ENCODE results near the gene FCSK.
A peak's percentile ranks its signal among the peaks of the same experiment; 100 is the strongest.
"Not testable (repeated sequence)": the region's sequence is repeated elsewhere in the genome, so short reads cannot be mapped to it uniquely, and the experiment has no call there.

The FCSK gene
- total RNA-seq, result 12.8 to 36.1 (median 19.5) reads per million in 17 experiments

- DNase-seq, result peak; percentile 66 to 84 (median 76)
Observed at GRCh38 chr16:70454222-70455034, at the start of gene FCSK. TSS of gene FCSK (plus strand) at chr16:70454595. CDS start at chr16:70463191, 8,596 bp downstream.

- not testable (repeated sequence) for DNase-seq
Observed at GRCh38 chr16:70406104-70406503, 48.3 kb upstream of the FCSK start.

- no peak for DNase-seq
Observed at GRCh38 chr16:70407811-70408274, 46.6 kb upstream of the FCSK start.

- DNase-seq, result no peak
Observed at GRCh38 chr16:70410734-70411133, 43.7 kb upstream of the FCSK start.

GRCh38 chr16:70412385-70412784, 42.0 kb upstream of the FCSK start:
- DNase-seq, result no peak

GRCh38 chr16:70413572-70413971, 40.8 kb upstream of the FCSK start:
- DNase-seq, result not testable (repeated sequence)

- DNase-seq, result no peak
Observed at GRCh38 chr16:70416748-70417616, 37.4 kb upstream of the FCSK start.

GRCh38 chr16:70417661-70418060, 36.7 kb upstream of the FCSK start:
- no peak for DNase-seq

- DNase-seq, result no peak
Observed at GRCh38 chr16:70418274-70418992, 36.0 kb upstream of the FCSK start.

- DNase-seq, result no peak
Observed at GRCh38 chr16:70418993-70419318, 35.4 kb upstream of the FCSK start.

- DNase-seq, result peak in 3 of 4 experiments; percentile 21 to 42 (median 38)
Observed at GRCh38 chr16:70419384-70420327, 34.7 kb upstream of the FCSK start.

- DNase-seq, result no peak
Observed at GRCh38 chr16:70421014-70421413, 33.4 kb upstream of the FCSK start.

GRCh38 chr16:70421473-70422311, 32.7 kb upstream of the FCSK start:
- DNase-seq, result no peak

- no peak for DNase-seq
Observed at GRCh38 chr16:70422543-70422942, 31.9 kb upstream of the FCSK start.

GRCh38 chr16:70427786-70428177, 26.6 kb upstream of the FCSK start:
- DNase-seq, result no peak

- DNase-seq, result peak; percentile 85 to 93 (median 90)
Observed at GRCh38 chr16:70428178-70428998, 26.0 kb upstream of the FCSK start.

GRCh38 chr16:70429888-70430666, 24.3 kb upstream of the FCSK start:
- no peak for DNase-seq

- DNase-seq, result peak; percentile 79 to 94 (median 91)
Observed at GRCh38 chr16:70430667-70431536, 23.5 kb upstream of the FCSK start.

Measured in suppressor macrophage (primary cell).